Activated CD4-positive, alpha-beta memory T cell treated with anti-CD3 and anti-CD28 coated beads for 36 hours (primary cell): ENCODE measurements around the gene SLC5A4. TPM values are rescaled to one million over a fixed set of nuclear protein-coding genes. Genes with fewer than 3 reads are reported as not detected.
"Not testable (repeated sequence)": the region's sequence is repeated elsewhere in the genome, so short reads cannot be mapped to it uniquely, and the experiment has no call there.

Experiments used
- CTCF ChIA-PET: fragments of 350-600 bp; sonication (Branson Sonifier 250); formaldehyde crosslinking; loops from one replicate; lab custom pipeline; 2021; ENCODE audit warnings: antibody characterized with exemption, inconsistent platforms; lab: Charles Lee
- POLR2A ChIA-PET: fragments of 350-600 bp; sonication (Branson Sonifier 250); formaldehyde crosslinking; loops from one replicate; lab custom pipeline; 2021; ENCODE audit warnings: antibody characterized with exemption; lab: Charles Lee
- DNase-seq: peaks from one replicate; pipeline ENCODE4 v3.0.0-alpha.2; 2020
- H3K27ac Mint-ChIP-seq: one replicate; pipeline ENCODE4 v1.8.0; 2021; ENCODE audit warnings: mixed read lengths
- H3K27me3 Mint-ChIP-seq: one replicate; pipeline ENCODE4 v1.8.0; 2021; ENCODE audit warnings: mixed read lengths
- H3K36me3 Mint-ChIP-seq: one replicate; pipeline ENCODE4 v1.8.0; 2021; ENCODE audit warnings: mixed read lengths
- H3K4me1 Mint-ChIP-seq: one replicate; pipeline ENCODE4 v1.8.0; 2021; ENCODE audit warnings: low read depth, mixed read lengths
- H3K4me3 Mint-ChIP-seq: one replicate; pipeline ENCODE4 v1.8.0; 2021; ENCODE audit warnings: mild to moderate bottlenecking, mixed read lengths
- H3K9me3 Mint-ChIP-seq: one replicate; pipeline ENCODE4 v1.8.0; 2021; ENCODE audit warnings: mixed read lengths
- intact Hi-C: fragments of 100-400 bp; cut with micrococcal nuclease; formaldehyde crosslinking; loops from one replicate; pipeline ENCODE4 v1.15.1; 2023
- total RNA-seq, 2 experiments: library from RNA; stranded (reverse); gene quantifications; one replicate each; pipeline ENCODE4 v1.2.3, GENCODE V29; 2021

The SLC5A4 gene
- total RNA-seq, 2 experiments from 2014 or later, result not detected

GRCh38 chr22:32193346-32193745 is 61.8 kb downstream of the SLC5A4 start:
- POLR2A ChIA-PET, intact Hi-C loops, H3K4me3 Mint-ChIP-seq, H3K27me3 Mint-ChIP-seq, H3K9me3 Mint-ChIP-seq, CTCF ChIA-PET, DNase-seq, H3K4me1 Mint-ChIP-seq, H3K27ac Mint-ChIP-seq, H3K36me3 Mint-ChIP-seq: not testable (repeated sequence)

DNA sequence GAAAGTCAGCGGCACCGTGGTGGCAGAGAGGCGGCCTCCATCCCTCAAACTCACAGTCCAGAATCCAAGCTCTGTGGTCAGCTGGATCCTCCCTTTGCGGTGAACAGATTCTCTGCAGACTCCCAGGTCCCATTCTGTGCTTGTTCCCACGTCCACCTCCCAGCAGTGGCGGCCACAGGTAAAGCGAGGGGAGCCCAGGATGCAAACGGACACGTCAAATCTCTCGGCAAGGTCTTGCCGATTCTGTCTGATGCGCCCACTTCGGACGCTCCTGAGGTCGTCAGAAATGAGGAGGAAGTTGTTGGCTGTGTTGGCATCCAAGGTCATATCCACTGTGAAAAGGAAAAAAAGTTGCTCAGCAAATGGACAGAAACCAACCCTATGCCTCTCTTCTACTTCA is 64.1 kb downstream of the SLC5A4 start:
- DNase-seq, POLR2A ChIA-PET, H3K9me3 Mint-ChIP-seq, H3K36me3 Mint-ChIP-seq, H3K27ac Mint-ChIP-seq, intact Hi-C loops, H3K27me3 Mint-ChIP-seq, H3K4me3 Mint-ChIP-seq, H3K4me1 Mint-ChIP-seq, CTCF ChIA-PET: not testable (repeated sequence)

- CTCF ChIA-PET, result no interaction called here
- H3K9me3 Mint-ChIP-seq, result no peaks in the 10 kb centered on the region
- POLR2A ChIA-PET, result no interaction called here
- no peak overlapping the region for H3K4me3 Mint-ChIP-seq
- no peak overlapping the region for H3K27ac Mint-ChIP-seq
- H3K27me3 Mint-ChIP-seq, result peaks cover 6% of the 10 kb centered on the region
- intact Hi-C loops, result no loop called here
- H3K36me3 Mint-ChIP-seq, result no peaks in the 10 kb centered on the region
- no peaks in the 10 kb centered on the region for H3K4me1 Mint-ChIP-seq
- no peak for DNase-seq
These were observed 69.3 kb downstream of the SLC5A4 start for GRCh38 chr22:32185821-32186220.

- no peak overlapping the region for H3K27ac Mint-ChIP-seq
- POLR2A ChIA-PET, result no interaction called here
- peaks cover 12% of the 10 kb centered on the region for H3K27me3 Mint-ChIP-seq
- H3K4me3 Mint-ChIP-seq, result no peak overlapping the region
- no peaks in the 10 kb centered on the region for H3K4me1 Mint-ChIP-seq
- H3K36me3 Mint-ChIP-seq, result no peaks in the 10 kb centered on the region
- no peak for DNase-seq
- CTCF ChIA-PET, result no interaction called here
- intact Hi-C loops, result no loop called here
- H3K9me3 Mint-ChIP-seq, result no peaks in the 10 kb centered on the region
These were observed 71.5 kb downstream of the SLC5A4 start for GRCh38 chr22:32183625-32184024.

DNA sequence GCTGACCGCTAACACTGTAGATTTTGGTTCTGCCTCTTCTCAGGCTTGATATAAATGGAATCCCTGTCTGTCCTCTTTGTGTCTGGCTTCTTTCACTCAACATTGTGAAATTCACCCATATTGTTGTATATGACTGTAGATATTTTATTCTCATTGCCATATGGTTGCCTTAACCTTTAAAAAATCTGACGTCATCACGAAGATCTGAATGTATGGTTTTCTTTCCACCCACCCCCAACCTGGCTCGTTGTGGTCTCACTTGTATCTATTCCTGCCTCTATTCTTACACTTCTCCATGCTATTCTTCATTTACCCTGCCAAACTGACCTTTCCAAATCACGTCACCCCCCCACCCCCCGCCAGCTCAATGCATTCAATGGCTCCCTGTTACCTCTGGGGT is 74.1 kb downstream of the SLC5A4 start:
- H3K27me3 Mint-ChIP-seq, result peaks cover 16% of the 10 kb centered on the region
- no peak for DNase-seq
- H3K9me3 Mint-ChIP-seq, result no peaks in the 10 kb centered on the region
- H3K4me3 Mint-ChIP-seq, result no peak overlapping the region
- H3K4me1 Mint-ChIP-seq, result no peaks in the 10 kb centered on the region
- intact Hi-C loops, result no loop called here
- no peaks in the 10 kb centered on the region for H3K36me3 Mint-ChIP-seq
- no peak overlapping the region for H3K27ac Mint-ChIP-seq
- ChIA-PET CTCF (no interaction called here), POLR2A (no interaction called here)

- H3K4me3 Mint-ChIP-seq, result no peak overlapping the region
These were observed 77.9 kb downstream of the SLC5A4 start for GRCh38 chr22:32177221-32177765.

GRCh38 chr22:32175683-32176644 is 79.2 kb downstream of the SLC5A4 start:
- H3K27me3 Mint-ChIP-seq, result peaks cover 20% of the 10 kb centered on the region
- intact Hi-C loops, result no loop called here
- H3K4me1 Mint-ChIP-seq, result no peaks in the 10 kb centered on the region
- H3K36me3 Mint-ChIP-seq, result no peaks in the 10 kb centered on the region
- no peaks in the 10 kb centered on the region for H3K9me3 Mint-ChIP-seq
- peak; percentile 29 for DNase-seq
- CTCF ChIA-PET, result interaction anchor here (0.7 to 0.8 kb wide), 2 partner anchors 93 to 199 kb away, joined by 3 read pairs; no protein-coding TSS in a partner anchor
- H3K27ac Mint-ChIP-seq, result no peak overlapping the region
- POLR2A ChIA-PET, result no interaction called here
- H3K4me3 Mint-ChIP-seq, result no peak overlapping the region

More at GRCh38 chr22:32177221-32177765, 77.9 kb downstream of the SLC5A4 start:
- no peaks in the 10 kb centered on the region for H3K36me3 Mint-ChIP-seq
- H3K27me3 Mint-ChIP-seq, result peaks cover 20% of the 10 kb centered on the region
- no peaks in the 10 kb centered on the region for H3K4me1 Mint-ChIP-seq
- POLR2A ChIA-PET, result no interaction called here
- CTCF ChIA-PET, result no interaction called here
- intact Hi-C loops, result no loop called here
- no peaks in the 10 kb centered on the region for H3K9me3 Mint-ChIP-seq
- DNase-seq, result no peak
- H3K27ac Mint-ChIP-seq, result no peak overlapping the region

DNA sequence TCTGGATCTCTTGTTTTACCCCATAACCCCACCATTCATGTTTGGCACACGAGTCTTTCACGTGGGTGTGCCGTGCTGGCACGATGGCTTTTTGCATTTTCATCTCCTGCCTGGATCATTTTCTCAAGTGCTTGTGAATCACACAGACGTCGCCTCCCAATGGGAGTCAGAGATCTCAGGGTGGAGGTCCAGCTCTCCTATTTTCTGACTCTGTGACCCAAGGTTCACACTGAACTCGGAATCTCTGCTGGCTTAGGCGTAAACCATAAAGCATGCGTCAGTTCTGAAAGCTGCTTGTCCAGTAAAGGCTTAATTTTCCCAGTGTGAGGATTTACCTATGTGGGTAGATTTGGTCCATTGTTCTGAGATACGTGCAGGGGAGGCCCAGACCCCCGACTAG is 80.0 kb downstream of the SLC5A4 start:
- no peak for DNase-seq
- POLR2A ChIA-PET, result no interaction called here
- CTCF ChIA-PET, result interaction anchor here (0.7 kb wide), 1 partner anchor 327 kb away, joined by 3 read pairs; no protein-coding TSS in a partner anchor
- Mint-ChIP-seq H3K4me1 (no peaks in the 10 kb centered on the region), H3K9me3 (no peaks in the 10 kb centered on the region), H3K27ac (no peak overlapping the region), H3K4me3 (no peak overlapping the region), H3K27me3 (peaks cover 20% of the 10 kb centered on the region), H3K36me3 (no peaks in the 10 kb centered on the region)
- intact Hi-C loops, result no loop called here

Other genes starting within 250 kb of the SLC5A4 start
- not detected for gene SLC5A1, start 212.1 kb downstream of the SLC5A4 start, total RNA-seq
- not detected for gene C22orf42, start 96.0 kb downstream of the SLC5A4 start, total RNA-seq
- gene RFPL2, start 50.3 kb downstream of the SLC5A4 start, total RNA-seq, result under 1 TPM; 0.52 to 0.53 TPM
- gene RFPL3, start 102.5 kb upstream of the SLC5A4 start, total RNA-seq, result not detected
- 10 to 100 TPM; 87.0 to 87.7 TPM for gene RTCB, start 156.9 kb upstream of the SLC5A4 start, total RNA-seq
- gene BPIFC, start 209.1 kb upstream of the SLC5A4 start, total RNA-seq, result not detected
- 10 to 100 TPM; 79.5 to 83.3 TPM for gene FBXO7, start 219.5 kb upstream of the SLC5A4 start, total RNA-seq